ENCODE data around the gene PDK1.

Gene PDK1

DNA sequence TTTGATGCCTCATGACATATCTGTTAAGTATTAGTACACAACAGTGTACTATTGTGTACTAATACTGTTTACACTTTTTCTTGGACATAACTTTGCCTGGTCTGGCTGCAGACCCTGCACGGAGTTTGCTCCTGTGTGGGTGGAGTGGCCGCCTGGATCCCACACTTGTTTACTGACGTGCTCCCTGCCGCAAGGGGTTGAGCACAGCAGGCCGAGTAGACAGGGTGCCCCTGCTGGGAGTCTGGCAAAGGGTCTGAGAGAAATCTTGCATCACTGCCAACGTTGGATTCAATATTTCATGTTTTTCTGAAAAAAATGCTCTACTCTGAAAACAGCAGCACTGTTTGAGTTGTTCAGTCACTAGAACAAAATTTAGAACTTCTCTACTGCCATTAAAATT is 59.0 kb downstream of the PDK1 start:
- Histone ChIP-seq H3K4me1 (ENCODE audit: control insufficient read depth, insufficient read depth, low read length, poor library complexity, severe bottlenecking) (no peaks in the 10 kb centered on the region), H3K9me3 (ENCODE audit: control insufficient read depth, low read length) (no peaks in the 10 kb centered on the region), H3K4me3 (ENCODE audit: extremely low read depth, insufficient read depth, low read length, poor library complexity, severe bottlenecking) (no peak overlapping the region), H3K36me3 (ENCODE audit: control insufficient read depth, insufficient read depth, low read length) (peaks cover 6% of the 10 kb centered on the region), H3K27ac (ENCODE audit: low read depth, low read length, severe bottlenecking) (no peak overlapping the region)
- WGBS, 2 experiments (ENCODE audit: insufficient coverage in 2 of 2) = 95 to 98% methylated on average over 4 to 6 of the region's 6 CpGs

GRCh38 chr2:172615727-172616261 is 59.9 kb downstream of the PDK1 start:
- no peak overlapping the region for H3K27ac ChIP-seq (ENCODE audit: low read depth, low read length, severe bottlenecking)
- no peaks in the 10 kb centered on the region for H3K9me3 ChIP-seq (ENCODE audit: control insufficient read depth, low read length)
- H3K4me1 ChIP-seq (ENCODE audit: control insufficient read depth, insufficient read depth, low read length, poor library complexity, severe bottlenecking) = no peaks in the 10 kb centered on the region
- H3K36me3 ChIP-seq (ENCODE audit: control insufficient read depth, insufficient read depth, low read length) = peaks cover 6% of the 10 kb centered on the region
- 100% methylated on average over 1 to 2 of the region's 5 CpGs for WGBS, 2 experiments (ENCODE audit: insufficient coverage in 2 of 2)
- no peak overlapping the region for H3K4me3 ChIP-seq (ENCODE audit: extremely low read depth, insufficient read depth, low read length, poor library complexity, severe bottlenecking)

GRCh38 chr2:172617115-172617514 is 61.2 kb downstream of the PDK1 start:
- Histone ChIP-seq H3K4me1 (ENCODE audit: control insufficient read depth, insufficient read depth, low read length, poor library complexity, severe bottlenecking) (no peaks in the 10 kb centered on the region), H3K36me3 (ENCODE audit: control insufficient read depth, insufficient read depth, low read length) (peaks cover 6% of the 10 kb centered on the region), H3K4me3 (ENCODE audit: extremely low read depth, insufficient read depth, low read length, poor library complexity, severe bottlenecking) (no peak overlapping the region), H3K27ac (ENCODE audit: low read depth, low read length, severe bottlenecking) (no peak overlapping the region), H3K9me3 (ENCODE audit: control insufficient read depth, low read length) (no peaks in the 10 kb centered on the region)
- WGBS, 2 experiments (ENCODE audit: insufficient coverage in 2 of 2) = no CpG with 5 or more reads among the region's 2 CpGs

DNA sequence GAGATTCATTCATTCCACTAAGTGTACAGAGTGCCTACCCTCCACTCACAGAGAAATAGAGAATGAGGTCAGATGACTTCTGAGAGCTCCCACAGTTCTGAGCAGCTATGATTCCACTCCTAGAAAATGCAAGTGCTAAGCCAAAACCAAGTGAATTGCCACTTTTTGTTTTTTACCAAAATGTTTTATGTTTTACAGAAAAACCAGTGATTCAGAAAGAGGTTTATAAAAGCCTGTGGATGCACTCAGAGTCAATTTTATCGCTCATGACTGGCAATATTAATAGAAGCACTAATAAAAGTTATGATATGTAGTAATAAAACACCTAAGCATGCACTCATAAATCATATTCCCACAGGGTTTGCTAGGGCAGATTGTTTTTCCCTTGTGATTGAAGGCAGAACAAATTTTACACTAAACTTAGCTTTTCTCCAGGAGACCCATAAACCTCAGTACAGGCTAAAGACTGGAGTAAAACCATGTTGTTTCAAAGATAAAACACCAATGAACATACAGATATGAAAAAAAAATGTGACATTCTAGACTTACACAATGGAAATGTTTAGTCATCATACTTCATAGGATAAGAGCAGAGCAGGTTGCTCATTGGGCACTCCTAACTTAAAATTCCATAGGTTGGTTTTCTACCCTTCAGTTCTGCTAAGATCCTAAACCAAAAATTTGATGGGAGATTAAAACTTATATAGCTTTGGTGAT is 67.5 kb downstream of the PDK1 start:
- Histone ChIP-seq H3K9me3 (ENCODE audit: control insufficient read depth, low read length) (peaks cover 14% of the 10 kb centered on the region), H3K4me1 (ENCODE audit: control insufficient read depth, insufficient read depth, low read length, poor library complexity, severe bottlenecking) (no peaks in the 10 kb centered on the region), H3K27ac (ENCODE audit: low read depth, low read length, severe bottlenecking) (no peak overlapping the region), H3K36me3 (ENCODE audit: control insufficient read depth, insufficient read depth, low read length) (no peaks in the 10 kb centered on the region), H3K4me3 (ENCODE audit: extremely low read depth, insufficient read depth, low read length, poor library complexity, severe bottlenecking) (no peak overlapping the region)
- no CpG with 5 or more reads among the region's 1 CpG for WGBS, 2 experiments (ENCODE audit: insufficient coverage in 2 of 2)

GRCh38 chr2:172624996-172625395 is 69.1 kb downstream of the PDK1 start:
- Histone ChIP-seq H3K4me1 (ENCODE audit: control insufficient read depth, insufficient read depth, low read length, poor library complexity, severe bottlenecking) (no peaks in the 10 kb centered on the region), H3K27ac (ENCODE audit: low read depth, low read length, severe bottlenecking) (no peak overlapping the region), H3K9me3 (ENCODE audit: control insufficient read depth, low read length) (peaks cover 14% of the 10 kb centered on the region), H3K36me3 (ENCODE audit: control insufficient read depth, insufficient read depth, low read length) (no peaks in the 10 kb centered on the region), H3K4me3 (ENCODE audit: extremely low read depth, insufficient read depth, low read length, poor library complexity, severe bottlenecking) (no peak overlapping the region)
- 86% methylated on average over 2 of the region's 2 CpGs; no CpG with 5 or more reads in 1 of the 2 experiments for WGBS, 2 experiments (ENCODE audit: insufficient coverage in 2 of 2)

DNA sequence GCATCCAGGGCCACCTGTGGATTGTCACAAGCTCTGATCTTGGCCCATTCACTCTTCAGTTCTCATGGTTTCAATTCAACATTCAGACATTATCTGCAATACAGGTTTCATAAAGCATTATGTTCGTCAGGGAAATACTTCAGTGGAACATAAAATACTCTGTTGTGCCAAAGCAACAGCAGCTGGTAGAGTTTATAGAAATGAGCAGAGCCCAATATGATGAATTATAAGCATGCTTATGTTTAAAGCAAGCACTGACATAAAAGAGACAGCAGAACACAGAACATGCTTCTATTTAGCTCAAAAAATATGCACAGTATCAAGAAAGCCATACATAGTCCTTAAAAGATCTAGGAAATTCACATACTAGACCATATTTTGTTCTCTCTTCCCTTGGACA is 71.3 kb downstream of the PDK1 start:
- Histone ChIP-seq H3K4me1 (ENCODE audit: control insufficient read depth, insufficient read depth, low read length, poor library complexity, severe bottlenecking) (no peaks in the 10 kb centered on the region), H3K36me3 (ENCODE audit: control insufficient read depth, insufficient read depth, low read length) (no peaks in the 10 kb centered on the region), H3K4me3 (ENCODE audit: extremely low read depth, insufficient read depth, low read length, poor library complexity, severe bottlenecking) (no peak overlapping the region), H3K9me3 (ENCODE audit: control insufficient read depth, low read length) (peaks cover 14% of the 10 kb centered on the region), H3K27ac (ENCODE audit: low read depth, low read length, severe bottlenecking) (no peak overlapping the region)
- WGBS, 2 experiments (ENCODE audit: insufficient coverage in 2 of 2) = no CpG with 5 or more reads among the region's 1 CpG

- Histone ChIP-seq H3K36me3 (ENCODE audit: control insufficient read depth, insufficient read depth, low read length) (no peaks in the 10 kb centered on the region), H3K4me1 (ENCODE audit: control insufficient read depth, insufficient read depth, low read length, poor library complexity, severe bottlenecking) (no peaks in the 10 kb centered on the region), H3K4me3 (ENCODE audit: extremely low read depth, insufficient read depth, low read length, poor library complexity, severe bottlenecking) (no peak overlapping the region), H3K27ac (ENCODE audit: low read depth, low read length, severe bottlenecking) (no peak overlapping the region), H3K9me3 (ENCODE audit: control insufficient read depth, low read length) (peaks cover 14% of the 10 kb centered on the region)
- WGBS, 2 experiments (ENCODE audit: insufficient coverage in 2 of 2) = 100% methylated on average over 1 of the region's 4 CpGs; no CpG with 5 or more reads in 1 of the 2 experiments
Observed at GRCh38 chr2:172628085-172628484, 72.2 kb downstream of the PDK1 start.

GRCh38 chr2:172629586-172629985 is 73.7 kb downstream of the PDK1 start:
- WGBS, 2 experiments (ENCODE audit: insufficient coverage in 2 of 2) = 92 to 96% methylated on average over 4 to 5 of the region's 7 CpGs
- H3K9me3 ChIP-seq (ENCODE audit: control insufficient read depth, low read length) = no peaks in the 10 kb centered on the region
- no peaks in the 10 kb centered on the region for H3K36me3 ChIP-seq (ENCODE audit: control insufficient read depth, insufficient read depth, low read length)
- H3K4me1 ChIP-seq (ENCODE audit: control insufficient read depth, insufficient read depth, low read length, poor library complexity, severe bottlenecking) = no peaks in the 10 kb centered on the region
- no peak overlapping the region for H3K4me3 ChIP-seq (ENCODE audit: extremely low read depth, insufficient read depth, low read length, poor library complexity, severe bottlenecking)
- no peak overlapping the region for H3K27ac ChIP-seq (ENCODE audit: low read depth, low read length, severe bottlenecking)

GRCh38 chr2:172630181-172630580 is 74.3 kb downstream of the PDK1 start:
- H3K36me3 ChIP-seq (ENCODE audit: control insufficient read depth, insufficient read depth, low read length) = no peaks in the 10 kb centered on the region
- H3K4me3 ChIP-seq (ENCODE audit: extremely low read depth, insufficient read depth, low read length, poor library complexity, severe bottlenecking) = no peak overlapping the region
- no peak overlapping the region for H3K27ac ChIP-seq (ENCODE audit: low read depth, low read length, severe bottlenecking)
- H3K4me1 ChIP-seq (ENCODE audit: control insufficient read depth, insufficient read depth, low read length, poor library complexity, severe bottlenecking) = no peaks in the 10 kb centered on the region
- H3K9me3 ChIP-seq (ENCODE audit: control insufficient read depth, low read length) = no peaks in the 10 kb centered on the region

GRCh38 chr2:172634477-172634876 is 78.6 kb downstream of the PDK1 start:
- no peak overlapping the region for H3K27ac ChIP-seq (ENCODE audit: low read depth, low read length, severe bottlenecking)
- H3K4me1 ChIP-seq (ENCODE audit: control insufficient read depth, insufficient read depth, low read length, poor library complexity, severe bottlenecking) = no peaks in the 10 kb centered on the region
- 100% methylated on average over 1 of the region's 3 CpGs; no CpG with 5 or more reads in 1 of the 2 experiments for WGBS, 2 experiments (ENCODE audit: insufficient coverage in 2 of 2)
- no peaks in the 10 kb centered on the region for H3K36me3 ChIP-seq (ENCODE audit: control insufficient read depth, insufficient read depth, low read length)
- H3K9me3 ChIP-seq (ENCODE audit: control insufficient read depth, low read length) = no peaks in the 10 kb centered on the region
- no peak overlapping the region for H3K4me3 ChIP-seq (ENCODE audit: extremely low read depth, insufficient read depth, low read length, poor library complexity, severe bottlenecking)

DNA sequence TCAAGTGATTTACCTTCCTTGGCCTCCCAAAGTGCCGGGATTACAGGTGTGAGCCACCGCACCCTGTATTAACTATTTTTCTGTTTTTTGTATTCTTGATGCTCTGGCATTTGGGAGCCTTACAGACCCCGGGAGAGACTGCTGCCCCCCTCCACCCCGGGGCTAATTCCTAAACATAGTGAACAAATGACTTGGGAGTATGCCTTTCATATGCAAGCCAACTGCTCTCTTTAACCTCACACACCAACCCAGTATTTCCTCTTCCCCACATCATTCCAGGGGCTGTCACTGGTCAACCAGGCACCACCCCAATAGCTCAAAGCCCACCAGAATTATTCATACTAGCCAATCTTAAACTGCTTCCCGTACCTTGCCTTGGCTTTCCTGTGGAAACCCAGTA is 79.7 kb downstream of the PDK1 start:
- H3K9me3 ChIP-seq (ENCODE audit: control insufficient read depth, low read length) = no peaks in the 10 kb centered on the region
- 90 to 94% methylated on average over 1 to 3 of the region's 5 CpGs for WGBS, 2 experiments (ENCODE audit: insufficient coverage in 2 of 2)
- H3K4me1 ChIP-seq (ENCODE audit: control insufficient read depth, insufficient read depth, low read length, poor library complexity, severe bottlenecking) = no peaks in the 10 kb centered on the region
- H3K4me3 ChIP-seq (ENCODE audit: extremely low read depth, insufficient read depth, low read length, poor library complexity, severe bottlenecking) = no peak overlapping the region
- no peak overlapping the region for H3K27ac ChIP-seq (ENCODE audit: low read depth, low read length, severe bottlenecking)
- H3K36me3 ChIP-seq (ENCODE audit: control insufficient read depth, insufficient read depth, low read length) = no peaks in the 10 kb centered on the region

All from mesodermal cell (in vitro differentiated cells).